Measurements from ENCODE around the gene ZNF117.
"Not testable (repeated sequence)": the region's sequence is repeated elsewhere in the genome, so short reads cannot be mapped to it uniquely, and the experiment has no call there.

Gene ZNF117

DNA sequence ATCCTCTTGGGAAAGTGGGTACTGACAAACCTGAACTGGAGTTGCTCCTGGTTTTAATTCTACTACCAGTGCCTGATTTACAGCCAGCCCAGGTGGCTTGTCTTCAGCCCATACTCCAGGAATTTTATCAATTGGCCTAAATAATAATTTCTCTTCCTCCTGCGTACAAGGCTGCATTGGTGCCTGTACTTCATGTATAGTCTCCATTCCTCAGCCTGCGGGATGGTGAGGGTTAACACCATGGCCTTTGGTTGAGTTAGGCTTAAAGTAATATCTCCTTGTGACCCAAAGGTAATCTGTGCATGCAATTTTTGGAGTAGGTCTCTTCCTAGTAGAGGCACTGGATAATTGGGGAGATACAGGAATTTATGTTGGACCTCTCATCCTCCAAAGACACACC lies 5.5 kb upstream of the ZNF117 start:
- no peak for FAIRE-seq

DNA sequence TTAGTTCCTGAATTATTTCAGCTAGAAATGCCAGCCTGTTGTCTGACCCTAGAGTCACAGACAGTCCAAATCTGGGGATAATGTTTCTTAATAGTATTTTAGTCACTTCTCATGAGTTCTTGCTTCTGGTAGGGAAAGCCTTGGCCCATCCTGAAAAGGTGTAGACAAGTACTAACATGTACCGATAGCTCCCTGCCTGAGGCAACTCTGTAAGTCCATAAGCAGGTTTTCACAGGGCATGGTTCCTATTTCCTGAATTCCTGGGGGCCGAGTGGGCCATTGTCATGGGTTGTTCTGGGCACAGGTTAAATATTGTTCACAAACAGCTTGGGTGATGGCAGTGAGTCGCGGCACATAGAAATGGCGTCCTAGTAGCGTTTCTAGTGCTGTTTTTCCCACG lies 3.1 kb upstream of the ZNF117 start:
- FAIRE-seq = no peak

DNA sequence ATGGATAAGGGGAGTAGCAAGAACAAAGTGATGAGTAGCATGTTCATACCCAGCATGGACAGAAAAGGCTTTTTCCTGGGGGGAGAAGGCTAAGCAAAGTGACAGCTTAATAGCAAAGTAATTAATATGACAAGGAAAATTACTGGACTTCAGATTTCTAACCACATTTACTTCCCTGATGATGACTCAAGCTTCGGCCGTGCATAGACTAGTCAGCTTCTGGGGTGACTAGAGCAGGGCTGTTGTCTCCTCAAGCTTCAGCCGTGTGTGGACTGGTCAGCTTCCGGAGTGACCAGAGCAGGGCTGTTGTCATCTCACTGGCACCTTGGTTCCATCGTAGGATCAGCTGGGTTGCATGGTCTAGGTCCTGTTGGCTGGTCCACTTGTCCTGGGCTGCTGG lies 2.1 kb upstream of the ZNF117 start:
- no peak for FAIRE-seq

DNA sequence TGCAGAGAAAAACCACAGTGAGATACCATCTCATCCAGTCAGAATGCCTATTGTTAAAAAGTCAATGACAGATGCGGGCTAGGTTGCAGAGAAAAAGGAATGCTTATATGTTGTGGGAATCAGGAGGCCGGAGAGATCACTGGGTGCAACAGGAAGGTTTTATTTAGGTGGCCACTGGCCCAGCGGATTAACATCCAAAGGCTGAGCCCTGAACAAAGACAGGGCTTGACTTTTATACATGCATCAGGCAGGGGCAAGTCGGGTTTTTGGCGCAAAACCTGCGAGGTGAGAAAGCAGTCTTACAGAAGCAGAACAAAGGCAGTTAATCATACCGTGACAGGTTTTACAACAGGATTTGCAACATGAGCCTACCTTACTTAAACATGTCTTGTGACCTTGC lies 620 bp downstream of the ZNF117 start:
- FAIRE-seq = no peak

DNA sequence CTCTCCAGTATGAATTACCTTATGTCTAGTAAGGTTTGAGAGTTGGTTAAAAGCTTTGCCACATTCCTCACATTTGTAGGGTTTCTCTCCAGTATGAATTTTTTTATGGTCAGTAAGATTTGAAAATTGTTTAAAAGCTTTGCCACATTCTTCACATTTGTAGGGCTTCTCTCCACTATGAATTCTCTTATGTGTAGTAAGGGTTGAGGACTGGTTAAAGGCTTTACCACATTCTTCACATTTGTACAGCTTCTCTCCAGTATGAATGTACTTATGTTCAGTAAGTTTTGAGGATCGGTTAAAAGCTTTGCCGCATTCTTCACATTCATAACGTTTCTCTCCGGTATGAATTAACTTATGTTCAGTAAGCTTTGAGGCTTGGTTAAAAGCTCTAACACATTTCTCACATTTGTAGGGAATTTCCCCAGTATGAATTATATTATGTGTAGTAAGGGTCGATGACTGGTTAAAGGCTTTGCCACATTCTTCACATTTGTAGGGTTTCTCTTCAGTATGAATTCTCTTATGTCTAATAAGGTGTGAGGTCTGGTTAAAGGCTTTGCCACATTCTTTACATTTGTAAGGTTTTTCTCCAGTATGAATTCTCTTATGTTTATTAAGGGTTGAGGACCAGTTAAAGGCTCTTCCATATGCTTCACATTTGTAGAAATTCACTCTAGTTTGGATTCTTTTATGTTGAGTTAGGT lies 12.2 kb downstream of the ZNF117 start:
- no peak for FAIRE-seq

DNA sequence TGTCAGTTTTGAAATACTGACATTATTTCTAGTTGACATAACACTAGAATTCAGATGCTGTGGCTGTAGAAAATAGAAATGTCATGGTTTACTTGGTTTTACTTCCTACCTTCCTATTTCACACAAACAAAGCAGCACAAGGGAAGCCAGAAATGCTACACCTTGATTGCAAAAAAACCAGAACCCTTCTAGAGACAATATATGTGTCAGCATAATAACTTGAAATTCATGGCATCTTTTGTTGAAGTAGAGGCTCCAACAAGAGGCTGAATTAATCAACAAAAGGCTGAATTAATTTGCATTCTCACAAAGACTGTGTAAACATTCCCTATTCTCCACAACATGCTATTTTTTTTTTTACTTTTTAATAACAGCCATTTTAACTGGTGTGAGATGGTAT lies 25.2 kb downstream of the ZNF117 start:
- FAIRE-seq = no peak

DNA sequence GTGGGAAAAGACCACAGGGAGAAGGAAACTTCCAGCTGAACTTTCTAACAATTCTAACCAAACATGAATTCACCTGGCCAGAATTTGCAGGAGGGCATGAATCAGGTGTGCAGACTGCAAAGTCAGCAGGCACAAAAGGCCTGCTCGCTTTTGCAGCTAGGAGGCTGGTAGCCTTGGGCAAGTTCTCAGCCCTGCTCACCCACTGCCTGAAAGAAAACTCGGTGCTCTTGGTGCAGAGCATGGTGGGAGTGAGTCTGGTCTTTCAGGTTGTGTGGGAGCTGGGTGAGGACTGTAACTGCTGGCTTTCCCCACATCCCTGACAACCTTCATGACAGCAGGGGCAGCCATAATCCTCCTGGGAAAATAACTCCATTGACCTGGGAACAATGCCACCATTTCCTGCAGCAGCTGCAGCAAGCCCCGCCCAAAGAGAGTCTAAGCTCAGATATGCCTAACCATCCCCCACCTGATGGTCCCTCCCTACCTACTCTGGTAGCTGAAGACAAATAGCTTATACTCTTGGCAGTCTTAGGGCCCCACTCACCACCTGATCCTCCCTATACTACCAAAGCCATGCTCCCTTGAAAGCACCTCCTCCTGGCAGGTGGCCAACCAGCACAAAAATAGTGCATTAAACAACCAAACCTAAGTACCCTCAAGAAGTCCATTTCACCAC lies 31.6 kb downstream of the ZNF117 start:
- no peak for FAIRE-seq

DNA sequence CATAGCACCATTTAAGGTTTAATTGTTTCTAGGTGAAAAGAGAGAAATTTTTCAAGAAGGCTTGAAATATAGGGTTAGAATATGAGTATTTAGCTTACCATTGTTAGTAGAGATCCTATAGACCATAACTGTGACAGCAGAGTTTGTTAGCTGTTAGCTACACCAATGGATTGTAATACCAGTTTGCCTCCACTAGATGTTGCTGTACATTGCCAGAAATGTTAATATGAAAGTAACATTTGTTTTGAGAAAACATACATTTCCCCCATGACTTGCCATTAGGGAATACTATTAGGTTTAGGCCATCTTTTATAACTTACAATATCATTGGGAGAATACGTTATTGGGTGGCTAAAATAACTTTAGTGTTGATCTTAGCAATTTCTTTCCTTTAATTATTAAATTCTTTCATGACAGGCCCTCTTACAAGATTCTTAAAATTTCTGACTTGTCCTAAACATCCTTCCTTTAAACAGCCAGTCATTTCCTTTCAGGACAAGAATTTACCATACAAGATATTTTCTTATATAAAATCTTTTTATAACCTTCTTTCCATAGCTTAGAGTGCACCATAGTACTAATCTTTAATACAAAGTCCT lies 39.5 kb downstream of the ZNF117 start:
- FAIRE-seq = peak; percentile 37

DNA sequence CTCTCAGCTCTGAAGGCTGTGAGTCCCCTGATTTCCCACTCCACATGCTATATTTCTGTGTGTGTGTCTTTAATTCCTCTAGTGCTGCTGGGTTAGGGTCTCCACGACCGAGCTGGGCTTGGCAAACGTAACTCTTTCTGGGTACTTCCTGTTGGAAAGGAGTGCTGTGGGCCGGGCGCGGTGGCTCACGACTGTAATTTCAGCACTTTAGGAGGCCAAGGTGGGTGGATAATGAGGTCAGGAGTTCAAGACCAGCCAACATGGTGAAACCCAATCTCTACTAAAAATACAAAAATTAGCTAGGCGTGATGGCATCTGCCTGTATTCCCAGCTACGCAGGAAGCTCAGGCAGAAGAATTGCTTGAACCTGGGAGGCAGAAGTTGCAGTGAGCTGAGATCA lies 40.2 kb downstream of the ZNF117 start:
- not testable (repeated sequence) for FAIRE-seq

DNA sequence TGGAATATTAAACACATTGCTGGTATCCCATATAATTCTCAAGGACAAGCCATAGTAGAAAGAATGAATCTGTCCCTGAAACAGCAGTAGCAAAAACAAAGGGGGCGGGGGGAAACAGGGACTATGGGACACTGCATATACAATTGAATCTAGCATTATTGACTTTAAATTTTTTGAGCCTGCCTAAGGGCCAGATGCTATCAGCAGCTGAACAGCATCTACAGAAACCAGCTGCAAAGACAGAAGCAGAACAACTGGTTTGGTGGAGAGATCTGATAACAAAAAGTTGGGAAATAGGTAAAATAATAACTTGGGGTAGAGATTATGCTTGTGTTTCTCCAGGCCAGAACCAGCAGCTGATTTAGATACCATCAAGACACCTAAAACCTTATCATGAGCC lies 42.1 kb downstream of the ZNF117 start:
- FAIRE-seq = not testable (repeated sequence)

DNA sequence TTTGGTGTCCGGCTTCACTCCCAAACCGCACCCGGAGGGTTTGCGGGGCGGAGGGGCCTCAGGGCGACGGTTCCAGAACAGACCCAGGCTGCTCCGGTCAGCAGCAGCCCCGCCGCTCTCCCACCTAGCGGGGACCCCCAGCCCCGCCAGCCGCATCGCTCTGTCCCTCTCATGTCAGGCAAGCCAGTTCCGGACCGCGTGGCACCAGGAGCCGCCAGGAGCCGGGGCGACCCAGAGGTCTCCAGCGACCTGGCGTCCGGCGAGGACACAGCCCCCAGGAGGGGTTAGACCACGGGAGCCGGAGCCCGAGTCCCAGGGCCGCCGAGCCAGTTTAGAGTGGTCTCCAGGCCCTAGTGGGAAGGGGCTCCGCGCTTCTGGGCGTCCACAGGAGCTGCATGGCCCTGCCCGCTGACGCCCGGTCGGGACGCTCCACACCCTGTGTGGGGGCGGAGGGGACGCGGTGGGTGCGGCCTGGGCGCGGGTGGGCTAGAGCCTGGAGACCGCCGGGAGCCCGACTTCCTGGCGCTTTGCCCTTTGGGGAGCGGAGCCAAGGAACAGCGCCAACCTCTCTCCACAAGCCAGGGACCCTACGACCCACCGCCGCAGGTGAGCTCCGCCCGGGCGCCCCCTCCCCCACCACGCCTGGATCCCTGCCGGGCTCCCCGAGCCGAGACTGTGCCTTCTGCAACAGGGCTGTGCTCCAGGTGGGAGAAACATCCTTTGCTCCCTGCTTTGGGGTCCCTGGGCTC lies 43.4 kb downstream of the ZNF117 start:
- no peak for FAIRE-seq

DNA sequence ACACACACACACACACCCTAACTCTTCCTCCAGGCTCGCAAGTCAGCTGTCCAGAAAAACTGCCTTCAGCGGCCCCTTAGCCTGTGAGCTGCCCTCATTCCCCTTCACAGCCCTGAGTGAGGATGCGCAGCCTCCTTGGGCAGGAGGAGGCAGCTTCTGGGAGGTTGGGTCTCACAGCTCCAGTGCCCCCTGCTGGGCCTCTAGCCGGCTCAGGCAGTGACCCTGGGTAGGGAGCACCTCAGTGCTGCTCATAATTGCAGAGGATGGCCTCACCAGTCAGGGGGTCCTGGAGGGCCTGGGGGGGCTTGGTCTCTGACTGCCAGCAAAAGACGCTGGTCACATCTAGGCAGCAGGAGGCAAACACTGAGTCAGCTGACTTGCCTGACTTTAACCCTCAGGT lies 44.1 kb downstream of the ZNF117 start:
- no peak for FAIRE-seq

DNA sequence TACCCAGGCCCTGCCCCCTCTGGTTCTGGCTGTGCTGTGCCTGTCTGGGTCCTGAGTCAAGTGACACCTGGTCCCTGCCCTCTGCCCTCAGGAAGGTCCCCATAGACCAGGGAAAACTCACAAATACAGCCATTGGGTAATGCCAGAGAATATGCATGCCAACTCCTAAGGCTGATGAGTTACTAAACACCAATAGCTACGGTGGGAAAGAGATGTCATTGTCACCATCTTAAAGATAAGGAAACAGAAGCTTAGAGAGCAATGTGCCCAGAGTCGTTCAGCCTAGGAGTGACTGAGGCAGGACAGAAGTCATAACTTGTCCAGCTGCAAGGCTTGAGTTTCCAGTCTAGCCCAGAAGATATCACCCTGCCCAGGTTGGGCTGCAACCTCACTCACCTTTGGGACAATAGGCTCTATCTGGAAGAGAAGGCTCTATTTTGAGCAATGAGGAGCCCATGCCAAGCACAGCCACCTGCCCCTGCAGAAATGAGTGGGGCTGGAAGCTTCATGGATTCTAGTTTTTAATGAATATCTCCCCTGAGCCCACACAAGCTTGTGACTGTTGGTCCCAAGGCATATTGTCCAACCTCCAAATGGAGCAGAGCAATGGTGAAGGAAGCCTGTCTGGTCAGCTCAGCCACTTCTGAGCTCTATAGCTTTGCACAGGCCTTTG lies 45.2 kb downstream of the ZNF117 start:
- no peak for FAIRE-seq

DNA sequence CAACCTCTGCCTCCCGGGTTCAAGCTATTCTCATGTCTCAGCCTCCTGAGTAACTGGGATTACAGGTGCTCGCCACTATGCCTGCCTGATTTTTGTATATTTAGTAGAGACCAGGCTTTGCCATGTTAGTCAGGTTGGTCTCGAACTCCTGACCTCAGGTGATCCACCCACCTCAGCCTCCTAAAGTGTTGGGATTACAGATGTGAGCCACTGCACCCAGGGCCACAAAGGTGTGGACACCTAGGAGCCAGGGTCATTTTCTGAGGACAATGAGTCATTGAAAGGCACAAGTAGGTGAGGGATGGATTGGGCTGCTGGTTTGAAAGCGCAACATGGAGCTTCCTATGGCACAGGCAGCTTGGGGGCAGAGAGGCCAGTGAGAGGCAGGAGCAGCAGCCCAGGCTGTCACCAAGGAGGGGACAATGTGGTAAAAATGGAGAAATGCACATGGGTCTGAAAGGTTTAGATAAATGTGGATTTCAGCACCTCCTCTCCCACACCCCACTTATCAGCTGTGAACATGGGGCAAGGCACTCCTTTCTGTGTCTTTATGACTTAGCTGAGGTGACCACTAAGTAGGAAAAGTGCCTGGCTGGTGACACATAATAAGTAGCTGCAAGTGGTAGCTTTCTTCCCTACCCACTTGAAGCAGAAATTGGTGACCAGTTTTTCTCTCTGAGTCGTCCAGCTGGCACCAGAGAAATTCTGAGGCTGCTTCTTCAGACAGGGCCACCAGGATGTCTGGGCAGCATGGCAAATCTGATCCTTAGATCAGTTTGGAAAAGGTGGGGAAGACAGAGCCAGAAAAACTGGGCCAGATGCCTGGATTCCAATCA lies 46.0 kb downstream of the ZNF117 start:
- FAIRE-seq = not testable (repeated sequence)

DNA sequence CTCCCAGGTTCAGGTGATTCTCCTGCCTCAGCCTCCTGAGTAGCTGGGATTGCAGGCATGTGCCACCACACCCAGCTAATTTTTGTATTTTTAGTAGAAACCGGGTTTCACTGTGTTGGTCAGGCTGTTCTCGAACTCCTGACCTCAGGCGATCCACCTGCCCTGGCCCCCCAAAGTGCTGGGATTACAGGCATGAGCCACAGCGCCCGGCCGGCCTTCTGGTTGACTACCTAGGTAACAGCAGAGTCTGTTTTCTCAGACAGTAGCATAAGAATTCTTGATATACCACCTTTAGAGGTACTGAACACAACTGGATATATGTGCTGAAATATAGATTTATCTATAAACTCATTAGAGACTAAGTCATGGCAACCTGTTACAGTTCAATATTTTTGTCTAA lies 50.8 kb downstream of the ZNF117 start:
- not testable (repeated sequence) for FAIRE-seq

DNA sequence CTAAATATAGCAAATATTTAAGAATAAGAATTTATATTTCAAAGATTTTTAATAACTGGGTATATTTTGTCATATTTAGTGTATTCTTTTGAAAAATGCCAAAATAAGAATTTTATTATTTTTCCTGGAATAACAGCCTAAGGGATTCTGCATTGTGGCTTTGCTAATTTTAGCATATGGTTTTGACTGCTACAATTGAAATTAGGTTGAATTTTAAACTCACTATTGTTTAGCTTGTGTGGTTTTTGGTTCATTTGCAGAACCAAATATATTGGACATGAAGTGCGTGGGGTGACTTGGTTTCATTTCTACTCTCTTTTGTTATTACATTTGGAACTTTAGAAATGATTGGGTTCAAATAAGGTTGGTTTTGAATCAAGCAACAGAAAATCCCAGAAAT lies 52.3 kb downstream of the ZNF117 start:
- FAIRE-seq = no peak

DNA sequence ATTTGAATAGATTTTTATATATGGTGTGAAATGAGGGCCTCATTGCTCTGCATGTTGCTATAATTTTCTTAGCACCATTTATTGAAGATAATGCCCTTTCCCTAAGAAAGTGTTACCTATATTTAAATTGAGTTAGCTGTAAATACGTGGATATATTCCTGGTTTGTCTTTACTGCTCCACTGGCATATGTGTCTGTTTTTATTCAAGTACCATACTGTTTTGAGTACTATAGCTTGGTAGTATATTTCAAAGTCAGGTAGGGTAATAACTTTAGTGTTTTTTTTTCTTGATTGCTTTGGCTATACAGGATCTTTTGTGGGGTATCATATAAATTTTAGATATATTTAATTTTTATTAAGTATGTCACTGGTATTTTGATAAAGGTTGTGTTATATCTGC lies 56.4 kb downstream of the ZNF117 start:
- FAIRE-seq = no peak

DNA sequence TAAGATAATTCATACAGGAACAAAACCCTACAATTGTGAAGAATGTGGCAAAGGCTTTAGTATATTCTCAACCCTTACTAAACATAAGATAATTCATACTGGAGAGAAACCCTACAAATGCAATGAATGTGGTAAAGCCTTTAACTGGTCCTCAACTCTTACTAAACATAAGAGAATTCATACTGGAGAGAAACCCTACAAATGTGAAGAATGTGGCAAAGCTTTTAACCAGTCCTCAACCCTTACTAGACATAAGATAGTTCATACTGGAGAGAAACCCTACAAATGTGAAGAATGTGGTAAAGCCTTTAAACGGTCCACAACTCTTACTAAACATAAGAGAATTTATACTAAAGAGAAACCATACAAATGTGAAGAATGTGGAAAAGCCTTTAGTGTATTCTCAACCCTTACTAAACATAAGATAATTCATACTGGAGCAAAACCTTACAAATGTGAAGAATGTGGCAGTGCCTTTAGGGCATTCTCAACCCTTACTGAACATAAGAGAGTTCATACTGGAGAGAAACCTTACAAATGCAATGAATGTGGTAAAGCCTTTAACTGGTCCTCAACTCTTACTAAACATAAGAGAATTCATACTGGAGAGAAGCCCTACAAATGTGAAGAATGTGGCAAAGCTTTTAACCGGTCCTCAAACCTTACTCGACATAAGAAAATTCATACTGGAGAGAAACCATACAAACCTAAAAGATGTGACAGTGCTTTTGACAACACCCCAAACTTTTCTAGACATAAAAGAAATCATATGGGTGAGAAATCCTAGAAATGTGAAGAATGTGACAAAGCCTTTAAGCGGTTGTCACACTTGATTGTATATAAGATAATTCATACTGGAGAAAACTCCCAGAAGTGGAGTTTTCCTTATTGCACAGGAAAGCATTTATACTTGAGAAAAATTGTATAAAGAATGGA lies 62.3 kb downstream of the ZNF117 start:
- not testable (repeated sequence) for FAIRE-seq

Data from endometrium (tissue), 2 donors.